IMR-90 (cell line): ENCODE measurements around the gene EPB41L2. TPM values are rescaled to one million over a fixed set of nuclear protein-coding genes. Genes with fewer than 3 reads are reported as not detected.

ENCODE experiments used
- ATAC-seq: fragments of 200-7000 bp; cut with Tn5 transposase; 2 replicates; pipeline ENCODE4 v1.9.1; 2020; ENCODE audit warnings: low read depth, mild to moderate bottlenecking, moderate library complexity
- BruUV-seq: library from RNA; stranded (reverse); fragments of 400-500 nt; replicated peaks from 2 replicates; lab custom pipeline; 2021; lab: Mats Ljungman, UMichigan
- CTCF ChIA-PET: fragments of 300-600 bp; formaldehyde crosslinking; extraction: SDS; loops from one replicate; lab custom pipeline; 2021; ENCODE audit warnings: antibody characterized with exemption; lab: Yijun Ruan, JAX
- POLR2A ChIA-PET: fragments of 300-600 bp; sonication (Branson Sonifier 250); formaldehyde crosslinking; loops from one replicate; lab custom pipeline; 2022; ENCODE audit warnings: antibody characterized with exemption; ENCODE audit not compliant: unreplicated experiment; lab: Charles Lee
- DNase-seq: peaks from one replicate; pipeline ENCODE4 v3.0.0; 2013
- H2AFZ ChIP-seq: replicated peaks from 2 replicates; pipeline ENCODE3; 2013; ENCODE audit warnings: low read length, mild to moderate bottlenecking; ENCODE audit not compliant: poor library complexity
- H2AK5ac ChIP-seq: 2 replicates; pipeline ENCODE4 v1.6.1; 2013; ENCODE audit warnings: low read depth, low read length, inconsistent platforms
- H2AK9ac ChIP-seq: replicated peaks from 2 replicates; pipeline ENCODE3; 2013; ENCODE audit warnings: mild to moderate bottlenecking, low read depth, low read length, moderate library complexity; ENCODE audit not compliant: poor library complexity
- H2BK120ac ChIP-seq: 2 replicates; pipeline ENCODE4 v1.6.1; 2013; ENCODE audit warnings: low read depth, low read length, inconsistent platforms
- H2BK15ac ChIP-seq: 3 replicates; pipeline ENCODE4 v1.6.1; 2013; ENCODE audit warnings: low read depth, low read length, inconsistent platforms
- H2BK20ac ChIP-seq: 2 replicates; pipeline ENCODE4 v1.6.1; 2013; ENCODE audit warnings: low read depth, mild to moderate bottlenecking, inconsistent platforms, low read length, moderate library complexity
- H2BK5ac ChIP-seq: 2 replicates; pipeline ENCODE4 v1.6.1; 2013; ENCODE audit warnings: mild to moderate bottlenecking, low read depth, low read length, inconsistent platforms; ENCODE audit not compliant: poor library complexity, severe bottlenecking
- H3K14ac ChIP-seq: replicated peaks from 2 replicates; pipeline ENCODE4 v1.6.1; 2013; ENCODE audit warnings: low read depth, low read length, inconsistent platforms
- H3K18ac ChIP-seq: 2 replicates; pipeline ENCODE4 v1.6.1; 2013; ENCODE audit warnings: low read depth, low read length, control low read depth
- H3K23ac ChIP-seq: 2 replicates; pipeline ENCODE4 v1.6.1; 2013; ENCODE audit warnings: low read depth, low read length, inconsistent platforms
- H3K27ac ChIP-seq: 2 replicates; pipeline ENCODE4 v1.5.1; 2013; ENCODE audit warnings: mild to moderate bottlenecking, control low read depth, low read length; ENCODE audit not compliant: insufficient read depth
- H3K27me3 ChIP-seq: 2 replicates; pipeline ENCODE4 v1.6.1; 2013; ENCODE audit warnings: low read length; ENCODE audit not compliant: control insufficient read depth, insufficient read depth
- H3K36me3 ChIP-seq: 2 replicates; pipeline ENCODE4 v1.6.1; 2013; ENCODE audit warnings: low read length, mixed read lengths; ENCODE audit not compliant: control insufficient read depth, insufficient read depth
- H3K4ac ChIP-seq: 2 replicates; pipeline ENCODE4 v1.6.1; 2013; ENCODE audit warnings: low read depth, low read length, inconsistent platforms
- H3K4me1 ChIP-seq: 2 replicates; pipeline ENCODE4 v1.6.1; 2013; ENCODE audit warnings: low read length, mixed read lengths; ENCODE audit not compliant: control insufficient read depth, insufficient read depth
- H3K4me2 ChIP-seq: 2 replicates; pipeline ENCODE4 v1.6.1; 2013; ENCODE audit warnings: low read depth, mild to moderate bottlenecking, control low read depth, low read length, moderate library complexity
- H3K4me3 ChIP-seq: 2 replicates; pipeline ENCODE4 v1.5.1; 2013; ENCODE audit warnings: low read depth, mild to moderate bottlenecking, control low read depth, low read length, moderate library complexity; ENCODE audit not compliant: insufficient read depth
- H3K56ac ChIP-seq: 2 replicates; pipeline ENCODE4 v1.6.1; 2013; ENCODE audit warnings: low read length, inconsistent platforms; ENCODE audit not compliant: insufficient read depth; ENCODE audit errors: extremely low read depth
- H3K79me1 ChIP-seq, 2 experiments: 2 replicates each; pipeline ENCODE4 v1.6.1; 2013; ENCODE audit warnings: low read length in 2 of 2, inconsistent platforms in 1 of 2, low read depth in 1 of 2
- H3K9ac ChIP-seq: 2 replicates; pipeline ENCODE4 v1.6.1; 2013; ENCODE audit warnings: low read depth, low read length, control low read depth
- H3K9me1 ChIP-seq: 2 replicates; pipeline ENCODE4 v1.6.1; 2013; ENCODE audit warnings: low read length, inconsistent platforms; ENCODE audit not compliant: insufficient read depth
- H3K9me3 ChIP-seq: 2 replicates; pipeline ENCODE4 v1.6.1; 2013; ENCODE audit warnings: low read length; ENCODE audit not compliant: control insufficient read depth, insufficient read depth
- H4K20me1 ChIP-seq: 2 replicates; pipeline ENCODE4 v1.6.1; 2013; ENCODE audit warnings: low read length, inconsistent platforms; ENCODE audit not compliant: insufficient read depth
- H4K5ac ChIP-seq: 2 replicates; pipeline ENCODE4 v1.6.1; 2013; ENCODE audit warnings: mild to moderate bottlenecking, low read depth, low read length, control low read depth
- H4K8ac ChIP-seq, 2 experiments: 2 replicates each; pipeline ENCODE4 v1.6.1; 2013; ENCODE audit warnings: low read depth in 2 of 2, low read length in 2 of 2, control low read depth in 1 of 2, inconsistent platforms in 1 of 2
- H4K91ac ChIP-seq: 2 replicates; pipeline ENCODE4 v1.6.1; 2013; ENCODE audit warnings: low read depth, low read length, inconsistent platforms; ENCODE audit not compliant: insufficient read depth
- CEBPB ChIP-seq: IDR thresholded peaks from 2 replicates; pipeline ENCODE4 v1.6.1; 2012; ENCODE audit warnings: low read depth, low read length, improper control_type of control experiment
- ELK1 ChIP-seq: fragments of 150-350 bp; IDR thresholded peaks from 2 replicates; pipeline ENCODE4 v1.6.1; 2016; ENCODE audit warnings: low read depth, mild to moderate bottlenecking, low read length, moderate library complexity, borderline replicate concordance
- MAFK ChIP-seq: IDR thresholded peaks from 2 replicates; pipeline ENCODE4 v1.6.1; 2012; ENCODE audit warnings: low read depth, low read length, improper control_type of control experiment
- MXI1 ChIP-seq: IDR thresholded peaks from 2 replicates; pipeline ENCODE4 v1.6.1; 2012; ENCODE audit warnings: low read depth, mild to moderate bottlenecking, low read length, moderate library complexity, borderline replicate concordance
- POLR2A ChIP-seq: IDR thresholded peaks from 2 replicates; pipeline ENCODE4 v1.6.1; 2012; ENCODE audit warnings: mild to moderate bottlenecking, low read depth, low read length
- RAD21 ChIP-seq: IDR thresholded peaks from 2 replicates; pipeline ENCODE4 v1.6.1; 2012; ENCODE audit warnings: low read length, improper control_type of control experiment
- RFX5 ChIP-seq: IDR thresholded peaks from 2 replicates; pipeline ENCODE4 v1.8.0; 2012; ENCODE audit warnings: low read depth, mild to moderate bottlenecking, low read length, moderate library complexity
- SMC3 ChIP-seq: fragments of 150-350 bp; IDR thresholded peaks from 2 replicates; pipeline ENCODE4 v1.6.1; 2016; ENCODE audit warnings: low read depth, mild to moderate bottlenecking, antibody characterized with exemption, low read length, moderate library complexity
- WGBS, 2 experiments: methylation state at CpG; one replicate each; pipeline versions ENCODE4 v1.1.5 to v1.1.7; 2013; ENCODE audit warnings: missing lambda C conversion rate in 2 of 2; ENCODE audit not compliant: insufficient read length in 1 of 2; ENCODE audit errors: extremely low coverage in 2 of 2; 5-methylcytosine and 5-hydroxymethylcytosine counted together
- dilution Hi-C: fragments of 300-500 bp; cut with HindIII; formaldehyde crosslinking; loops from one replicate; pipeline ENCODE4 v1.14.3; 2018; ENCODE audit warnings: low sequenced_read_pairs; ENCODE audit not compliant: unreplicated experiment
- in situ Hi-C: fragments of 300-500 bp; cut with MboI; formaldehyde crosslinking; loops from 3 replicates; pipeline ENCODE4 v1.14.3; 2019; ENCODE audit warnings: low sequenced_read_pairs, inconsistent platforms, mixed read lengths
- intact Hi-C: fragments of 100-400 bp; cut with micrococcal nuclease; formaldehyde crosslinking; loops from 2 replicates; pipeline ENCODE4 v1.10.0; 2022
- polyA plus RNA-seq, 3 experiments: library from polyadenylated mRNA; depleted of rRNA; stranded (reverse); fragments of >200 nt; gene quantifications; 2 replicates each; pipeline ENCODE4 v1.2.3, GENCODE V29; 2012; ENCODE audit warnings: low replicate concordance in 1 of 3
- total RNA-seq: library from RNA; depleted of rRNA; stranded (reverse); fragments of >200 nt; gene quantifications from 2 replicates; pipeline ENCODE4 v1.2.3, GENCODE V29; 2012
- TF ChIP-seq, protein P1 (sequence below): conservative IDR thresholded peaks from 2 replicates; pipeline ENCODE4 v1.5.1; 2012; ENCODE audit warnings: mild to moderate bottlenecking, low read depth, low read length, improper control_type of control experiment

EPB41L2 gene
- total and polyA plus RNA-seq, 2 of the 4 experiments (the other 2 are of a cell fraction): 85.7 to 99.8 TPM

DNA sequence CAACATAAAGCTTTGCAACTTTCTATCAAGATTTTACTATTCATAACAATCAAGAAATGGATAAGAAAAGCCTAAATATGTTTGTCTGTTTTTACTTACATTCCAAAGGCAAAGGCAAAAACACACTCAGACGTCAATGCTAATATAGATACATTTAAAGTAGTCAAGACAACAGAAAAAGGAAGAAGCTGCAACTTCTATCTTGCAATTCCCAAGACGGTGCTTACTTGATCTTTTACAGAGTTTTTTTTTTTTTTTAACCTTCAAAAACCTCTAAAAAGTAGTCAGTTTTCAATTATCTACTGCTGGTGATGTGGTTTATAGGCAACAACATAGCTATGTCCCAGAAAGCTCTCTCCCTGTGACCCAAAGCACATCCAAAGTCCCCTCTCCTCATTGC lies 58.1 kb downstream of the EPB41L2 start:
- intact Hi-C loops: no loop called here
- Histone ChIP-seq H2BK15ac (no peak overlapping the region), H2BK120ac (no peak overlapping the region), H2AK5ac (no peak overlapping the region; the same call in 1 of the 2 replicates), H3K4me1 (peaks cover 22% of the 10 kb centered on the region), H3K27ac (no peak overlapping the region), H3K36me3 (no peaks in the 10 kb centered on the region; the same call in 1 of the 2 replicates), H3K56ac (no peak overlapping the region), H4K5ac (peak overlapping the region; percentile 42; the same call in 1 of the 2 replicates), H3K23ac (no peak overlapping the region), H4K8ac (no peak overlapping the region), H2AFZ (no peak overlapping the region), H2BK20ac (no peak overlapping the region), H4K91ac (no peak overlapping the region), H3K79me1 (peaks cover 47 to 78% of the 10 kb centered on the region in 2 experiments), H3K18ac (peak overlapping the region; percentile 56), H3K9me1 (peaks cover 11% of the 10 kb centered on the region; the same call in 1 of the 2 replicates), H2AK9ac (no peak overlapping the region), H3K9ac (no peak overlapping the region), H3K4me2 (no peak overlapping the region), H3K14ac (no peak overlapping the region), H3K27me3 (no peaks in the 10 kb centered on the region), H4K20me1 (peaks cover 30% of the 10 kb centered on the region), H3K9me3 (peaks cover 11% of the 10 kb centered on the region), H2BK5ac (no peak overlapping the region), H3K4ac (0 out of 2 replicates have a peak overlapping the region, but pooled peaks have one; percentile 10), H3K4me3 (no peak overlapping the region)
- no peak for DNase-seq
- dilution Hi-C loops: no loop called here
- ChIA-PET POLR2A (interaction anchor here (0.5 kb wide), 1 partner anchor 16 kb away, joined by 5 read pairs; no protein-coding TSS in a partner anchor), CTCF (no interaction called here)
- no CpG with 5 or more reads among the region's 2 CpGs for WGBS, 2 experiments
- no TSS peak for BruUV-seq
- ATAC-seq: no peak
- in situ Hi-C loops: no loop called here
- no peak for TF ChIP-seq RFX5
- TF ChIP-seq SMC3: no peak
- TF ChIP-seq MAFK: no peak
- TF ChIP-seq, protein P1, sequence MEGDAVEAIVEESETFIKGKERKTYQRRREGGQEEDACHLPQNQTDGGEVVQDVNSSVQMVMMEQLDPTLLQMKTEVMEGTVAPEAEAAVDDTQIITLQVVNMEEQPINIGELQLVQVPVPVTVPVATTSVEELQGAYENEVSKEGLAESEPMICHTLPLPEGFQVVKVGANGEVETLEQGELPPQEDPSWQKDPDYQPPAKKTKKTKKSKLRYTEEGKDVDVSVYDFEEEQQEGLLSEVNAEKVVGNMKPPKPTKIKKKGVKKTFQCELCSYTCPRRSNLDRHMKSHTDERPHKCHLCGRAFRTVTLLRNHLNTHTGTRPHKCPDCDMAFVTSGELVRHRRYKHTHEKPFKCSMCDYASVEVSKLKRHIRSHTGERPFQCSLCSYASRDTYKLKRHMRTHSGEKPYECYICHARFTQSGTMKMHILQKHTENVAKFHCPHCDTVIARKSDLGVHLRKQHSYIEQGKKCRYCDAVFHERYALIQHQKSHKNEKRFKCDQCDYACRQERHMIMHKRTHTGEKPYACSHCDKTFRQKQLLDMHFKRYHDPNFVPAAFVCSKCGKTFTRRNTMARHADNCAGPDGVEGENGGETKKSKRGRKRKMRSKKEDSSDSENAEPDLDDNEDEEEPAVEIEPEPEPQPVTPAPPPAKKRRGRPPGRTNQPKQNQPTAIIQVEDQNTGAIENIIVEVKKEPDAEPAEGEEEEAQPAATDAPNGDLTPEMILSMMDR: no peak
- TF ChIP-seq POLR2A: no peak
- TF ChIP-seq MXI1: no peak
- no peak for TF ChIP-seq RAD21
- TF ChIP-seq CEBPB: no peak
- no peak for TF ChIP-seq ELK1
